Myocyte (in vitro differentiated cells): ENCODE results near the gene ENO2. TPM values are rescaled to one million over a fixed set of nuclear protein-coding genes. Genes with fewer than 3 reads are reported as not detected.
"Not testable (repeated sequence)": the region's sequence is repeated elsewhere in the genome, so short reads cannot be mapped to it uniquely, and the experiment has no call there.

Source experiments
- DNase-seq: peaks from one replicate; pipeline ENCODE4 v3.0.0-alpha.2; 2012; ENCODE audit warnings: low read depth
- total RNA-seq: library from RNA; depleted of rRNA; stranded (reverse); fragments of >200 nt; gene quantifications from 2 replicates; pipeline ENCODE4 v1.2.3, GENCODE V29; 2014

ENO2 gene
- total RNA-seq, 1 donor from 2014 or later: 9.0 TPM

GRCh38 chr12:6886206-6886999 lies 28.0 kb upstream of the ENO2 start:
- DNase-seq: not testable (repeated sequence)

- DNase-seq: no peak
Observed at GRCh38 chr12:6887460-6887859, 26.9 kb upstream of the ENO2 start.

DNA sequence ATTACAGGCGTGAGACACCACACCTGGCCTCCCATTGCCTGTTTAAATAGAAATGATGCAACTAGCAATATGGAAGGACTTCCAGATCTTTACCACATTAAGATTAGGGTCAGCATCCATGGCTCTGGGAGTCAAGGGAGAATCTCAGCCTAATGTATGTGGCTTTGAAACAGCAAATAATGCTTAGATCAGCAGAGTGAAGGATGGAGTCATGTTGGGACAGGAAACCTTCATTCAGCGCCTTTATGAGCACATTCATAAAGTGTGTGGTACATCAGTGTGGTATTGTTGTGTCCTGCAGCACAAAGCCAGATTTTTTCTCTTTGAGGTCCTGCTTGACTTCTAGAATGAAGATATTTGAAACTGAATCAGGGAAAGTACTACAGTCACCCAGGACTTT lies 26.0 kb upstream of the ENO2 start:
- DNase-seq: no peak

DNA sequence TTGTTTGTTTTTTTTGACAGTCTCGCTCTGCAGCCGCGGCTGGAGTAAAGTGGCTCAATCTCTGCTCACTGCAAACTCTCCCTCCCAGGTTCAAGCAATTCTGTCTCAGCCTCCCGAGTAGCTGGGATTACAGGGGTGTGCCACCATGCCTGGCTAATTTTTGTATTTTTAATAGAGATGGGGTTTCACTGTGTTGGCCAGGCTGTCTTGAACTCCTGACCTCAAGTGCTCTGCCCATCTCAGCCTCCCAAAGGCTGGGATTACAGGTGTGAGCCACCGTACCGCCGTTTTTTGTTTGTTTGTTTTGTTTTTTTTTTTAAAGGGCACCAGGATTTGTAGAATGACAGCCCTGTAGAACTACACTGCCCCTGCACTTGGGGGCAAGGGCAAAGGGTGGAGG lies 25.6 kb upstream of the ENO2 start:
- DNase-seq: not testable (repeated sequence)

- not testable (repeated sequence) for DNase-seq
Observed at GRCh38 chr12:6889775-6890573, 24.4 kb upstream of the ENO2 start.

DNA sequence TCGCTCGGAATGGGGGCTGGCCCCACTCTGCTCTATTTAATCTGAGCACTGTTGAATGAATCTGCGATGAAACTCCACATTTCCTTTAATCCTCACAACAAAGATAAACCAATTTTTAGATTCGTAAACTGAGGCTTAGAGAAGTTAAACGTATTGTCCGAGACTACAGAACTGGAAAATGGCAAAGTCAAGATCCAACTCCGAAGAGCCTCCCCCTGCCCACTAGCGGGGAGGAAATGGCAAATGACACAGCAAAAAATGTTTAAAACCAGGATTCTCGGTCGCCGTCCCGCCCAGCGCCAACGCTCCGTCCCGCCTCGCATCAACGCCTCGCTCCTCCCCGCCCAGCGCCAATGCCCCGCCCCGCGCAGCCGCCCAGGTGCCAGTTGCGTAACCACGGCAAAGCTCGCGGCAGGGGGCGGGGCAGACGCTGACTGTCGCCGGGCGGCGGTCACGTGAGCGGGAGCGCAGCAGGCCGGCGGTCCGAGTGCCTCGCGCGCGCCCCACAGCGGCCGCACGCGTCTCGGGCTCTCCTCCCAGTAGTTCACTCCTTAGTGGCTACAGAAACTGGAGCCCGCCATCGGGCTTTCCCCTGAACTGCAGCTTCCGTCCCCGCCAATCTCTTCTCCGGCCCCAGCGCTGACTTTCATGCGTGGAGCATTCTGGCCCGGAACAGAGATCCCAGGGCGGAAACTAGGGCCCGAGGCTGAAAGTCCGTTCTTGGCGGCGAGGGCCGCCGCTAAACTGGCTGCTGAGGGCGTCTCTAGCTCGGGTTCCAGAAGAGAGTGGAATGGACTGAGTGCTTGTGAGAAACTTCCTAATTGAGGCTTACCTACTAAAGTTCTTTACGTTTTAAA lies 23.4 kb upstream of the ENO2 start:
- peak; percentile 96 for DNase-seq

- no peak for DNase-seq
Observed at GRCh38 chr12:6891646-6892001, 22.8 kb upstream of the ENO2 start.

DNA sequence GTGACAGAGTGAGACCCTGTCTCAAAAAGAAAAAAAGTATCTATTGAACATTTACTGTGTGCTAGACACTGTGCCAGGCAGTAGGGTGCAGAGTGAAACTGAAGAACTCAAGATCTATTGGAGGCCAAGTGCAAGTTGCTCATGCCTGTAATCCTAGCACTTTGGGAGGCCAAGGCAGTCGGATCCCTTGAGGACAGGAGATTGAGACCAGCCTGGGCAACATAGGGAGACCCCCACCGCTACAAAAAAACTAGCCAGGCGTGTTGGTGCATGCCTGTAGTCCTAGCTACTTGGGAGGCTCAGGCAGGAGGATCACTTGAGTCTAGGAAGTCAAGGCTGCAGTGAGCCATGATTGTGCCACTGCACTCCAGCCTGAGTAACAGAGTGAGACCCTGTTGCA lies 21.7 kb upstream of the ENO2 start:
- DNase-seq: not testable (repeated sequence)

DNA sequence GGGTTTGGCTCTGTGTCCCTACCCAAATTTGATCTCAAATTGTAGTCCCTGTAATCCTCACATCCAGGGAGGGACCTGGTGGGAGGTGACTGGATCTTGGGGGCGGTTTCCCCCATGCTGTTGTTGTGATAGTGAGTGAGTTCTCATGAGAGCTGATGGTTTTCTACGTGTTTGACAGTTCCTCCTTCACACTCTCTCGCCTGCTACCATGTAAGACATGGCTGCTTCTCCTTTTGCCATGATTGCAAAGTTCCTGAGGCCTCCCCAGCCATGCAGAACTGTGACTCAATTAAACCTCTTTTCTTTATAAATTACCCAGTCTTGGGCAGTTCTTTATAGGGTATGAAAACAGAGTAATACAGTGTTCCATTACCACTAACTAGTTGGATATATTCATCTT lies 20.1 kb upstream of the ENO2 start:
- no peak for DNase-seq

DNA sequence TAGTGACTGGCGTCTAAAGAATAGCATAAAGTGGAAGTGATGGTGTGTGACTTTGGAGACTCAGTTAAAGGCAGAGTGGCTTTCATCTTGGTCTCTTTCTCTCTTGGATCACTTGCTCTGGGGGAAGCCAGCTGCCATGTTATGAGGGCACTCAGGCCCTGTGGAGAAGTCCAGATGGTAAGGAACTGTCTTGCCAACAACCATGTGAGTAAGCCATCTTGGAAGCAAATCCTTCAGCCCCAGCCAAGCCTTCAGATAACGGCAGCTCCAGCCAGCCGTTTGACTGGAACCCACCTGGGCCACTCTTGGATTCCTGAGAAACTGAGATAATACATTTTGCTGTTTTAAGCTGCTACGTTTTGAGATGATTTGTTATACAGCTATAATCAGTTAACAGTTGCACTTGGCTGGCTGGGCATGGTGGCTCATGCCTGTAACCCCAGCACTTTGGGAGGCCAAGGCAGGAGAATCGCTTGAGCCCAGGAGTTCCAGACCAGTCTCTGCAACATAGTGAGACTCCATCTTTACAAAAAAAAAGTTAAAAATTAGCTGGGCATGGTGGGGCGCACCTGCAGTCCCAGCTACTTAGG lies 17.4 kb upstream of the ENO2 start:
- no peak for DNase-seq

DNA sequence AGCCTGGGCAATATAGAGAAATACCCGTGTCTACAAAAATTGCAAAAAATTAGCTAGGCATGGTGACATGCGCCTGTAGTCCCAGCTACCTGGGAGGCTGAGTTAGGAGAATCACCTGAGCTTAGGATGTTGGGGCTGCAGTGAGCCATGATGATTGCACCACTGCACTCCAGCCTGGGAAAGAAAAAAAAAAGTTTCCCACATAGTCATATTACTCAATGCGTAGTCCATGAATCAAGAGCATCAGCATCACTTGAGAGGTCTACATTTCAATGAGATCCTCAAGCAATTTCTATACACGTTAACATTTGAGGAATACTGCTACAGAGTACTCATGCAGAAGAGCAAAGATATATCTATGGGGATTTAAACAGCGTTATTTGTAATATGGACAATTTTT lies 15.0 kb upstream of the ENO2 start:
- DNase-seq: no peak

DNA sequence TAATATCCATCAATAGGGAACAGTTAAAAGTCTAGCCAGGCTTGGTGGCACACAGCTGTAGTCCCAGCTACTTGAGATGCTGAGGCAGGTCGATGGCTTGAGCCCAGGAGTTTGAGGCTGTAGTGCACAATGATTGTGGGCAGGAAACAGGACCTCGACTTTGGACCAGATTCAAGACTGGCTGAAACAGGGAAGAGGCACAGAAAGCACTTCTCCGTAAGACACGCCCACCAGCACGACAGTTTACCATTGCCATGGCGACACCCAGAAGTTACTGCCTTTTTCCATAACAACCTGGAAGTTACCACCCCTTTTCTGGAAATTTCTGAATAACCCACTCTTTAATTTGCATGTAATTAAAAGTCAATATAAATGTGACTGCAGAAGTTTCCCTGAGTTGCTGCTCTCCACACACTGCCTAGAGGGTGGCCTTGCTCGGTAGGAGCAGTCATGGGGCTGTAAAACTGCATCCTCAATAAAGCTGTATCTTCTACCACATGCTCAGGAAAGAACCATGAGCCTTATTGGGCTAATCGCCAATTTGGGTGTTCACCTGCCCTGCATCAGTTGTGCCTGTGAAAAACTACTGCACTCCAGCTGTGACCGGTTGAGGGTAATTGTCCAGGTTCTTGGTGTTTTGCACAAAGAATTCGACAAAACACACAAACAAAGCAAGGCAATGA lies 14.4 kb upstream of the ENO2 start:
- DNase-seq: peak; percentile 28

DNA sequence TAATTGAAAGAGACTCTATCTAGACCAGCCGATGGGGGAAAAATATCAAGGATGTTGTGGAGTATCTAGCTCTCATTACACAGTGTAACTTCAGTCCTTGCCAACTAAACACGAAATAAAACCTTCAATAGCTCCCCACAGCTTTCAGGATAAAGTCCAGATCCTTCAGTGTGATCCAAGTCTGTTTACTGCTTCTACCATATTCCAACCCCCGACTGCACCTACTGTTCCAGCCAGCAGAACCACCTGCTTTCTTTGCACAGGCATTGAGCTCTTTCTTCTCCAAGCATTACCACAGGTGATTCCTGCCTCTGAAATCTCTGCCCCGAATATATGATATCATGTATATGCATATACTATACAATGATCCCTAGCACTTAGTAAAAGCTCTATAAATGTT lies 11.9 kb upstream of the ENO2 start:
- no peak for DNase-seq

DNA sequence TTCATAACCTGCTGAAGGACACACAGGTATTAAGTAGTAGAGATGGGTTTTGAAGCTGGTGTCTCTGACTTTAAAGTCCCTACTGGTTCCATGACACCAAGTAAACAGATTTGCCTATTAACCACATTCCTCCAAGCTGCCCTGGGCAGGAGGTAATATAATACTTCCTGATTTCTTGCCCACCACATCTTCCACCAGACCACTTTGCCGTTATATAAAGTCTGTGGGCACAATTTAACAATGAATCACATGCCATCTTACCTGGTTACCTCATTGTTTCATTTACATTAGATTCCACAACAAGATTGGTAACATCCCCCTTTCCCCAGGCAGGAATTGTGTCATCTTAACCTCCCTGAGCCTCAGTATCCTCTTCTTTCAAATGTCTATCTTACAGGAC lies 10.7 kb upstream of the ENO2 start:
- DNase-seq: no peak

- DNase-seq: peak; percentile 95
Observed at GRCh38 chr12:6904280-6905276, 9.8 kb upstream of the ENO2 start, which contains the start of gene LRRC23. Gene LRRC23, plus strand, starts transcription at chr12:6904822. Its CDS starts 812 bp downstream, at chr12:6905634.

DNA sequence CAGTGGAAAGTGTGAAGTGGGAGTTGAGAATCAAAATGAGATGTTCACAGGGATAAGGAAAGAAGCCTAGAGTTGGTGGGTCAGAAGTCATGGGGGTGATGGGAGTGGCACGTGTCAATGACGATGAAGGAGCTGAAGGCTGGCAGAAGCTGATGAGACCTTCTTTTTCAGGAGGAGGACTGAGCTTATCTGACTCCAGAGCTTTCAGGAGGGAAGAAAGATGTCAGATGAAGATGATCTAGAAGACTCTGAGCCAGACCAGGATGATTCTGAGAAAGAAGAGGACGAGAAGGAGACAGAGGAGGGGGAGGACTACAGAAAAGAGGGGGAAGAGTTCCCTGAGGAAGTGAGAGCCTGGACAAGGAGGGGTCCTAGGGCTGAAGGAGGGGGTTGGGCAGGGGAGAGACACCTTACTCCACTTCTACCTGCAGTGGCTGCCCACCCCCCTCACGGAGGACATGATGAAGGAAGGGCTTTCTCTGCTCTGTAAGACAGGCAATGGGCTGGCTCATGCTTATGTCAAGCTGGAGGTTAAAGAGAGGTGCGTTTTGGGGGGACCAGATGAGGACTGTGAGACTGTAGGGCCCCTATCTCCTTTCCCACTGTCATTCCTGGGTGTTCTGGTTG lies 8.9 kb upstream of the ENO2 start:
- no peak for DNase-seq

- DNase-seq: not testable (repeated sequence)
Observed at GRCh38 chr12:6908141-6908540, 6.2 kb upstream of the ENO2 start.

DNA sequence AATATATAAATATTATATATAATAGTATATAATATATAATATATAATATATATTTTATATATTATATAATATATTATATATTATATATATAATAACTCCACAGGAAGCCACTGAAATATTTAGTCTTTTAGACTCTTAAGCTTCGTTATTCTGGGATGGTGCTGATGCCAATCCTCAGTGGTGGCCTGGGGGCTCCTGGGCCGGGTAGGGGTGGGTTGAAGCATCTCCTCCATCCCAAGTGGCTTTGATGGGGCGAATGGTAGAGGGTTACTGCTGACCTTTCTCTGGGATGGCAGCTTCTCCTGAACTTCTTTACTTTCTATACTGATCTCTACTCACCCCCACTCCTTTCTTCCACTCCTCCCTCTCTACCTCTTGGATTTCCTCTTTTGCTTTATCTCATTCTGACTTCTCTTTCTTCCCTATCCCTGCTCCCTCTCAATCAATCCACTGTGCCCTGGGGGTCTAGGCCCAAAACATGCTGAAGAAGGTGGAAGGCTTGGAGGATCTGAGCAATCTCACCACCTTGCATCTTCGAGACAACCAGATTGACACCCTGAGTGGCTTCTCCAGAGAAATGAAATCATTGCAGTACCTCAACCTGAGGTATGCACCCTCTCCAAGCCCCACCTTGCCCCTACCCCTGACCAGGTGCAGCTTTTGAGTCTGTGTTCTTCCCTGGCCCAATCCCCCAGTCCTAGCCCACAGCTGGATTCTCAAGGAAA lies 4.8 kb upstream of the ENO2 start:
- no peak for DNase-seq
